ENCODE data around the gene LSM7.

- TF ChIP-seq CTCF (conservative IDR thresholded peaks at IDR 0.05; ENCODE audit: low read depth, low read length), result no peak
- TF ChIP-seq EZH2 (IDR thresholded peaks at IDR 0.05; ENCODE audit: borderline replicate concordance, low read depth, low read length, poor library complexity, severe bottlenecking), result no peak
Observed at GRCh38 chr19:2338055-2338615, 9.7 kb upstream of the LSM7 start.
